Aorta (tissue), 5 donors: Measurements from ENCODE around the gene EVL. TPM values are rescaled to one million over a fixed set of nuclear protein-coding genes. Genes with fewer than 3 reads are reported as not detected.
"Not testable (repeated sequence)": the region's sequence is repeated elsewhere in the genome, so short reads cannot be mapped to it uniquely, and the experiment has no call there.

ENCODE experiments used
- ATAC-seq: fragments of 200-7000 bp; cut with Tn5 transposase; one replicate; pipeline ENCODE4 v1.9.1; 2022; ENCODE audit warnings: moderate library complexity; ENCODE audit not compliant: low FRiP score
- DNase-seq, 2 donors: peaks; one replicate each; pipeline ENCODE4 v3.0.0-alpha.2; 2020
- H3K27ac ChIP-seq, 2 donors: one replicate each; pipeline ENCODE4 v1.5.1; 2013; ENCODE audit warnings: low read length in 2 of 2, mild to moderate bottlenecking in 2 of 2, moderate library complexity in 2 of 2, control low read depth in 1 of 2, inconsistent platforms in 1 of 2, low read depth in 1 of 2
- H3K27me3 ChIP-seq, 2 donors: one replicate each; pipeline ENCODE4 v1.6.1; 2013; ENCODE audit warnings: control low read depth in 1 of 2, low read length in 1 of 2, mild to moderate bottlenecking in 1 of 2, moderate library complexity in 1 of 2; ENCODE audit not compliant: insufficient read depth in 2 of 2, control insufficient read depth in 1 of 2
- H3K36me3 ChIP-seq, 2 donors: one replicate each; pipeline ENCODE4 v1.6.1; 2013; ENCODE audit warnings: control low read depth in 1 of 2, low read length in 1 of 2, mild to moderate bottlenecking in 1 of 2; ENCODE audit not compliant: insufficient read depth in 2 of 2, control insufficient read depth in 1 of 2
- H3K4me1 ChIP-seq, 2 donors: one replicate each; pipeline ENCODE4 v1.6.1; 2013; ENCODE audit warnings: low read length in 2 of 2, control low read depth in 1 of 2, mild to moderate bottlenecking in 1 of 2, moderate library complexity in 1 of 2; ENCODE audit not compliant: insufficient read depth in 2 of 2, control insufficient read depth in 1 of 2
- H3K4me3 ChIP-seq, 2 donors: one replicate each; pipeline ENCODE4 v1.5.1; 2013; ENCODE audit warnings: low read length in 2 of 2, control low read depth in 1 of 2, mild to moderate bottlenecking in 1 of 2
- H3K9me3 ChIP-seq: one replicate; pipeline ENCODE4 v1.6.1; 2013; ENCODE audit warnings: mild to moderate bottlenecking, low read length; ENCODE audit not compliant: control insufficient read depth
- WGBS, 2 donors: extraction: QIAGEN DNeasy Blood & Tissue Kit; methylation state at CpG; one replicate each; pipeline ENCODE4 v1.1.7; 2013; 5-methylcytosine and 5-hydroxymethylcytosine counted together
- intact Hi-C, 2 donors: fragments of 100-400 bp; cut with DNase I; formaldehyde crosslinking; loops; one replicate each; pipeline versions ENCODE4 v1.14.2 to v1.15.0; 2022
- polyA plus RNA-seq, 2 donors: library from polyadenylated mRNA; stranded (reverse); fragments of 200-250 nt; gene quantifications; one replicate each; pipeline ENCODE4 v1.2.3, GENCODE V29; 2013
- total RNA-seq, 2 donors: library from RNA; stranded (reverse); fragmentation: NEBNext Ultra II Directional; extraction: Animal tissue kit (Norgen Biotek cat#: 25700); gene quantifications; one replicate each; pipeline ENCODE4 v1.2.1, GENCODE V29; 2021
- donor health status: healthy with polysubstance abuse.
- donor health status: Bipolar disorder and iron deficiency.
- donor health status: DM: no; HTN: no; CAD: no.
- donor health status: DM: no; HTN: no; CAD: no.
- donor health status: DM: yes; HTN: yes; CAD: no.

EVL gene
- total and polyA plus RNA-seq, 4 donors = 21.3 to 133 (median 55.7) TPM

GRCh38 chr14:100172811-100173210 lies 107.6 kb downstream of the EVL start:
- Histone ChIP-seq H3K9me3 (no peaks in the 10 kb centered on the region), H3K4me3 (no peak overlapping the region), H3K27me3 (no peaks in the 10 kb centered on the region), H3K36me3 (no peaks in the 10 kb centered on the region), H3K27ac (no peak overlapping the region), H3K4me1 (no peaks in the 10 kb centered on the region)
- intact Hi-C loops = no loop called here
- DNase-seq (no peak), ATAC-seq (no peak)
- WGBS, 2 donors = 80 to 83% methylated on average over 5 of the region's 5 CpGs

GRCh38 chr14:100173353-100173752 lies 108.1 kb downstream of the EVL start:
- intact Hi-C loops = no loop called here
- Histone ChIP-seq H3K9me3 (no peaks in the 10 kb centered on the region), H3K27me3 (no peaks in the 10 kb centered on the region), H3K4me3 (no peak overlapping the region), H3K27ac (no peak overlapping the region), H3K4me1 (no peaks in the 10 kb centered on the region), H3K36me3 (no peaks in the 10 kb centered on the region)
- no peak for ATAC-seq
- DNase-seq = no peak
- 66 to 67% methylated on average over 7 of the region's 7 CpGs for WGBS, 2 donors

GRCh38 chr14:100176811-100177327 lies 111.6 kb downstream of the EVL start:
- no peaks in the 10 kb centered on the region for H3K36me3 ChIP-seq
- H3K27ac ChIP-seq = no peak overlapping the region
- no peak for ATAC-seq
- no peaks in the 10 kb centered on the region for H3K9me3 ChIP-seq
- H3K4me3 ChIP-seq = no peak overlapping the region
- no peaks in the 10 kb centered on the region for H3K27me3 ChIP-seq
- intact Hi-C loops = no loop called here
- 94 to 95% methylated on average over 14 of the region's 14 CpGs for WGBS, 2 donors
- DNase-seq = no peak
- no peaks in the 10 kb centered on the region for H3K4me1 ChIP-seq

- ATAC-seq (no peak), DNase-seq (no peak)
- intact Hi-C loops = no loop called here
- H3K4me1 ChIP-seq = no peaks in the 10 kb centered on the region
- H3K4me3 ChIP-seq = no peak overlapping the region
- WGBS, 2 donors = 96 to 98% methylated on average over 7 of the region's 7 CpGs
- H3K27me3 ChIP-seq = no peaks in the 10 kb centered on the region
- H3K9me3 ChIP-seq = no peaks in the 10 kb centered on the region
- H3K27ac ChIP-seq = no peak overlapping the region
- H3K36me3 ChIP-seq = no peaks in the 10 kb centered on the region
Observed at GRCh38 chr14:100178691-100179090, 113.5 kb downstream of the EVL start.

- H3K27me3 ChIP-seq, H3K9me3 ChIP-seq, H3K27ac ChIP-seq, H3K4me3 ChIP-seq, DNase-seq, H3K36me3 ChIP-seq, intact Hi-C loops, H3K4me1 ChIP-seq, ATAC-seq: not testable (repeated sequence)
- 93 to 94% methylated on average over 14 to 28 of the region's 30 CpGs for WGBS, 2 donors
Observed at GRCh38 chr14:100180671-100181070, 115.4 kb downstream of the EVL start.

GRCh38 chr14:100181876-100182551 lies 116.8 kb downstream of the EVL start:
- H3K36me3 ChIP-seq, H3K4me3 ChIP-seq, DNase-seq, intact Hi-C loops, H3K27me3 ChIP-seq, ATAC-seq, H3K4me1 ChIP-seq, H3K9me3 ChIP-seq, H3K27ac ChIP-seq: not testable (repeated sequence)
- 56 to 66% methylated on average over 3 to 4 of the region's 4 CpGs for WGBS, 2 donors

GRCh38 chr14:100187247-100187833 lies 122.1 kb downstream of the EVL start:
- Histone ChIP-seq H3K9me3 (no peaks in the 10 kb centered on the region), H3K27ac (no peak overlapping the region), H3K4me1 (no peaks in the 10 kb centered on the region), H3K4me3 (no peak overlapping the region), H3K27me3 (no peaks in the 10 kb centered on the region), H3K36me3 (no peaks in the 10 kb centered on the region)
- DNase-seq (no peak), ATAC-seq (no peak)
- 88 to 92% methylated on average over 12 of the region's 12 CpGs for WGBS, 2 donors
- intact Hi-C loops = no loop called here

GRCh38 chr14:100188392-100189030 lies 123.3 kb downstream of the EVL start:
- no peaks in the 10 kb centered on the region for H3K4me1 ChIP-seq
- WGBS, 2 donors = 87 to 92% methylated on average over 12 of the region's 12 CpGs
- no peaks in the 10 kb centered on the region for H3K9me3 ChIP-seq
- H3K27me3 ChIP-seq = no peaks in the 10 kb centered on the region
- no peak overlapping the region for H3K27ac ChIP-seq
- H3K36me3 ChIP-seq = no peaks in the 10 kb centered on the region
- DNase-seq = no peak
- no peak for ATAC-seq
- no peak overlapping the region for H3K4me3 ChIP-seq
- intact Hi-C loops = no loop called here
